ENCODE results near the gene ARMC2.

DNA sequence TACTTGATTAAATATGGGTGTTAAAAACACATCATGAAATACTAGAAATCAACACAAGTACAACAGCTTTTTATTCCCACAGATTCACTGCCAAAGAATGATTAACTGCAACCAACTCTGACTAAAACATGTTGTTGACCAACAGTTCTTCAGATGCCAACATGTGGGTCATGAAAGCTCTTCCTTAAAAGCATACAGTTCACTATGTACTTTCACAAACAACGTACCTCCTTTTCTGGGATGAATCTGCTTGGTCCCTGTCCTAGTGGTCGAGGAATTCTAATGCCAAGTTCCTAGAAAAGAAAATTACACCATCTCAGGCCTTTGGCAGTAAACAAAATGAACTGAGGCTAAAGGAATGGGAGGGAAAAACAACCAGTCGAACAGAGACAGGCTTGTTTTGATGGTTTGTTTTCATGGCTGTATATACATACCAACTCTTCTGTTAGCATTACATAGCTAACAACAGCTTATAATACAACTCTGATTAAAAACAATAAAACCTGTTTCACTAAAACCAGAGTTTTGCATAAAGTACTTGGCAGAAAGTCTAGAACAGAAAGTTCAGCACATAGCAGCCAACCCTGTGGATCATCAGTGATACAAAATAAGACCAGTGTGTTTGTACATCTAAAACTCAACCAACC lies 154.0 kb downstream of the ARMC2 start:
- TF ChIP-seq, protein P1, sequence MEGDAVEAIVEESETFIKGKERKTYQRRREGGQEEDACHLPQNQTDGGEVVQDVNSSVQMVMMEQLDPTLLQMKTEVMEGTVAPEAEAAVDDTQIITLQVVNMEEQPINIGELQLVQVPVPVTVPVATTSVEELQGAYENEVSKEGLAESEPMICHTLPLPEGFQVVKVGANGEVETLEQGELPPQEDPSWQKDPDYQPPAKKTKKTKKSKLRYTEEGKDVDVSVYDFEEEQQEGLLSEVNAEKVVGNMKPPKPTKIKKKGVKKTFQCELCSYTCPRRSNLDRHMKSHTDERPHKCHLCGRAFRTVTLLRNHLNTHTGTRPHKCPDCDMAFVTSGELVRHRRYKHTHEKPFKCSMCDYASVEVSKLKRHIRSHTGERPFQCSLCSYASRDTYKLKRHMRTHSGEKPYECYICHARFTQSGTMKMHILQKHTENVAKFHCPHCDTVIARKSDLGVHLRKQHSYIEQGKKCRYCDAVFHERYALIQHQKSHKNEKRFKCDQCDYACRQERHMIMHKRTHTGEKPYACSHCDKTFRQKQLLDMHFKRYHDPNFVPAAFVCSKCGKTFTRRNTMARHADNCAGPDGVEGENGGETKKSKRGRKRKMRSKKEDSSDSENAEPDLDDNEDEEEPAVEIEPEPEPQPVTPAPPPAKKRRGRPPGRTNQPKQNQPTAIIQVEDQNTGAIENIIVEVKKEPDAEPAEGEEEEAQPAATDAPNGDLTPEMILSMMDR (IDR thresholded peaks at IDR 0.05) = no peak
- TF ChIP-seq MAZ (IDR thresholded peaks at IDR 0.05; ENCODE audit: borderline replicate concordance, low read depth, low read length) (no peak), EHMT2 (IDR thresholded peaks at IDR 0.05; ENCODE audit: low read depth) (no peak), MYC (IDR thresholded peaks at IDR 0.05; ENCODE audit: borderline replicate concordance, low read length) (no peak), ESRRA (IDR thresholded peaks at IDR 0.05; ENCODE audit: borderline replicate concordance, low read length) (no peak), BHLHE40 (IDR thresholded peaks at IDR 0.05; ENCODE audit: low read depth, low read length) (no peak), POLR2A (IDR thresholded peaks at IDR 0.05; ENCODE audit: low read length) (no peak), SMC3 (IDR thresholded peaks at IDR 0.05) (no peak), SREBF2 (IDR thresholded peaks at IDR 0.05) (no peak), NFE2L2 (conservative IDR thresholded peaks at IDR 0.05; ENCODE audit: low read length) (no peak)
- TF ChIP-seq, protein P2, sequence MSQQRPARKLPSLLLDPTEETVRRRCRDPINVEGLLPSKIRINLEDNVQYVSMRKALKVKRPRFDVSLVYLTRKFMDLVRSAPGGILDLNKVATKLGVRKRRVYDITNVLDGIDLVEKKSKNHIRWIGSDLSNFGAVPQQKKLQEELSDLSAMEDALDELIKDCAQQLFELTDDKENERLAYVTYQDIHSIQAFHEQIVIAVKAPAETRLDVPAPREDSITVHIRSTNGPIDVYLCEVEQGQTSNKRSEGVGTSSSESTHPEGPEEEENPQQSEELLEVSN (IDR thresholded peaks at IDR 0.05; ENCODE audit: borderline replicate concordance, low read depth) = no peak
- TF ChIP-seq, protein P3, sequence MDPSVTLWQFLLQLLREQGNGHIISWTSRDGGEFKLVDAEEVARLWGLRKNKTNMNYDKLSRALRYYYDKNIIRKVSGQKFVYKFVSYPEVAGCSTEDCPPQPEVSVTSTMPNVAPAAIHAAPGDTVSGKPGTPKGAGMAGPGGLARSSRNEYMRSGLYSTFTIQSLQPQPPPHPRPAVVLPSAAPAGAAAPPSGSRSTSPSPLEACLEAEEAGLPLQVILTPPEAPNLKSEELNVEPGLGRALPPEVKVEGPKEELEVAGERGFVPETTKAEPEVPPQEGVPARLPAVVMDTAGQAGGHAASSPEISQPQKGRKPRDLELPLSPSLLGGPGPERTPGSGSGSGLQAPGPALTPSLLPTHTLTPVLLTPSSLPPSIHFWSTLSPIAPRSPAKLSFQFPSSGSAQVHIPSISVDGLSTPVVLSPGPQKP (IDR thresholded peaks at IDR 0.05; ENCODE audit: low read depth, low read length) = no peak
